ENCODE results near the gene ORC5. TPM values are rescaled to one million over a fixed set of nuclear protein-coding genes. Genes with fewer than 3 reads are reported as not detected.
"Not testable (repeated sequence)": the region's sequence is repeated elsewhere in the genome, so short reads cannot be mapped to it uniquely, and the experiment has no call there.

Gene ORC5
- 84.1 and 90.7 TPM in 2 replicates for total RNA-seq (2014; rRNA removed; shearing (Covaris generic); ENCODE audit: low replicate concordance)

- DNase-seq (ENCODE audit: low read depth) = peak; percentile 70
- in situ Hi-C loops (cut with HindIII; ENCODE audit: low pct_unique_long_range_greater_than_20kb, low sequenced_read_pairs) = no loop called here
These were observed at the start of gene ORC5 for GRCh38 chr7:104207731-104208420. Gene ORC5 (minus strand): TSS chr7:104208013. CDS start chr7:104207904, 109 bp downstream.

- no peak for DNase-seq (ENCODE audit: low read depth)
- in situ Hi-C loops (cut with HindIII; ENCODE audit: low pct_unique_long_range_greater_than_20kb, low sequenced_read_pairs) = no loop called here
These were observed 47.8 kb upstream of the ORC5 start for GRCh38 chr7:104255616-104256015.

GRCh38 chr7:104255194-104255593 lies 47.4 kb upstream of the ORC5 start:
- DNase-seq (ENCODE audit: low read depth) = no peak
- in situ Hi-C loops (cut with HindIII; ENCODE audit: low pct_unique_long_range_greater_than_20kb, low sequenced_read_pairs) = no loop called here

GRCh38 chr7:104254696-104255095 lies 46.9 kb upstream of the ORC5 start:
- DNase-seq (ENCODE audit: low read depth) = no peak
- in situ Hi-C loops (cut with HindIII; ENCODE audit: low pct_unique_long_range_greater_than_20kb, low sequenced_read_pairs) = no loop called here

- in situ Hi-C loops (cut with HindIII; ENCODE audit: low pct_unique_long_range_greater_than_20kb, low sequenced_read_pairs) = no loop called here
- no peak for DNase-seq (ENCODE audit: low read depth)
These were observed 44.8 kb upstream of the ORC5 start for GRCh38 chr7:104252409-104253134.

- in situ Hi-C loops (cut with HindIII; ENCODE audit: low pct_unique_long_range_greater_than_20kb, low sequenced_read_pairs) = no loop called here
- no peak for DNase-seq (ENCODE audit: low read depth)
These were observed 34.8 kb upstream of the ORC5 start for GRCh38 chr7:104242638-104243037.

GRCh38 chr7:104241538-104242209 lies 33.9 kb upstream of the ORC5 start:
- DNase-seq (ENCODE audit: low read depth) = no peak
- in situ Hi-C loops (cut with HindIII; ENCODE audit: low pct_unique_long_range_greater_than_20kb, low sequenced_read_pairs) = no loop called here

GRCh38 chr7:104241135-104241534 lies 33.3 kb upstream of the ORC5 start:
- in situ Hi-C loops (cut with HindIII; ENCODE audit: low pct_unique_long_range_greater_than_20kb, low sequenced_read_pairs) = no loop called here
- DNase-seq (ENCODE audit: low read depth) = no peak

GRCh38 chr7:104240401-104240800 lies 32.6 kb upstream of the ORC5 start:
- in situ Hi-C loops (cut with HindIII; ENCODE audit: low pct_unique_long_range_greater_than_20kb, low sequenced_read_pairs) = no loop called here

GRCh38 chr7:104234990-104235389 lies 27.2 kb upstream of the ORC5 start:
- DNase-seq (ENCODE audit: low read depth); in situ Hi-C loops (cut with HindIII; ENCODE audit: low pct_unique_long_range_greater_than_20kb, low sequenced_read_pairs): not testable (repeated sequence)

More at GRCh38 chr7:104240401-104240800, 32.6 kb upstream of the ORC5 start:
- no peak for DNase-seq (ENCODE audit: low read depth)

GRCh38 chr7:104231054-104232046 lies 23.5 kb upstream of the ORC5 start:
- peak; percentile 40 for DNase-seq (ENCODE audit: low read depth)
- in situ Hi-C loops (cut with HindIII; ENCODE audit: low pct_unique_long_range_greater_than_20kb, low sequenced_read_pairs) = no loop called here

GRCh38 chr7:104230606-104231005 lies 22.8 kb upstream of the ORC5 start:
- no peak for DNase-seq (ENCODE audit: low read depth)
- in situ Hi-C loops (cut with HindIII; ENCODE audit: low pct_unique_long_range_greater_than_20kb, low sequenced_read_pairs) = no loop called here

GRCh38 chr7:104228442-104228841 lies 20.6 kb upstream of the ORC5 start:
- in situ Hi-C loops (cut with HindIII; ENCODE audit: low pct_unique_long_range_greater_than_20kb, low sequenced_read_pairs) = no loop called here
- no peak for DNase-seq (ENCODE audit: low read depth)

- no peak for DNase-seq (ENCODE audit: low read depth)
- in situ Hi-C loops (cut with HindIII; ENCODE audit: low pct_unique_long_range_greater_than_20kb, low sequenced_read_pairs) = no loop called here
These were observed 17.6 kb upstream of the ORC5 start for GRCh38 chr7:104225451-104225850.

- DNase-seq (ENCODE audit: low read depth) = no peak
- in situ Hi-C loops (cut with HindIII; ENCODE audit: low pct_unique_long_range_greater_than_20kb, low sequenced_read_pairs) = no loop called here
These were observed 9.8 kb upstream of the ORC5 start for GRCh38 chr7:104217620-104218019.

GRCh38 chr7:104209063-104209462 lies 1.2 kb upstream of the ORC5 start:
- in situ Hi-C loops (cut with HindIII; ENCODE audit: low pct_unique_long_range_greater_than_20kb, low sequenced_read_pairs) = no loop called here

GRCh38 chr7:104208421-104208780 lies 588 bp upstream of the ORC5 start:
- no peak for DNase-seq (ENCODE audit: low read depth)
- in situ Hi-C loops (cut with HindIII; ENCODE audit: low pct_unique_long_range_greater_than_20kb, low sequenced_read_pairs) = no loop called here

More at GRCh38 chr7:104209063-104209462, 1.2 kb upstream of the ORC5 start:
- DNase-seq (ENCODE audit: low read depth) = no peak

- no peak for DNase-seq (ENCODE audit: low read depth)
- in situ Hi-C loops (cut with HindIII; ENCODE audit: low pct_unique_long_range_greater_than_20kb, low sequenced_read_pairs) = no loop called here
These were observed 474 bp downstream of the ORC5 start for GRCh38 chr7:104207348-104207730.

Data from Caki2 (cell line).